ENCODE measurements around the gene MICAL2.

DNA sequence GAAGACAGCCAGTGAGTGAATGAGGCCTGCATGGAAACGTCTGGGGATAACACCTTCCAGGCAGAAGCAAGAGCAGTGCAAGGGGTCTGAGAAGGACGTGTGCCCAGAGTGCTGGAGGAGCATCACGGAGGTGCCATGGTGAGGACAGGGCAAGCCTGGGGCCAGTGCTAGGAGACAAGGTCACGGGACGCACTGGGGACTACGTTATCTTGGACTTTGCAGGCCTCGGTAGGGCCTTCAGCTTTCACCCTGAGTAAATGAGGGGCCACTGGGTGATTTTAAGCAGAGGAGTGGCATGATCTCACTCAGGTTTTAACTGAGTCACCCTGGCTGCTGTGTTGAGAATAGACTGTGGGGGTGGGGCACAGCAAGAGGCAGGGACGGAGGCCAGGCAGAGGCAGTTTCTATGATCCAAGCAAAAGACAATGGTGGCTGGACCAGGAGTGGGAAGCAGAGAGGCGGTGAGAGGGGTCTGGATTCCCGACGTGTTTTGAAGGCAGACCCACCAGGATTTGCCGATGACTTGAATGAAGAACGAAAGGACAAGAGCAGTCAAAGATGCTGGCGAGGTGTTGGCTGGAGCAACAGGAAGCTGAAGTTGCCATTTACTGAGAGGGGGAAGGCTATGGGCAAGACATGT is 164.3 kb downstream of the MICAL2 start:
- TF ChIP-seq, protein P1, sequence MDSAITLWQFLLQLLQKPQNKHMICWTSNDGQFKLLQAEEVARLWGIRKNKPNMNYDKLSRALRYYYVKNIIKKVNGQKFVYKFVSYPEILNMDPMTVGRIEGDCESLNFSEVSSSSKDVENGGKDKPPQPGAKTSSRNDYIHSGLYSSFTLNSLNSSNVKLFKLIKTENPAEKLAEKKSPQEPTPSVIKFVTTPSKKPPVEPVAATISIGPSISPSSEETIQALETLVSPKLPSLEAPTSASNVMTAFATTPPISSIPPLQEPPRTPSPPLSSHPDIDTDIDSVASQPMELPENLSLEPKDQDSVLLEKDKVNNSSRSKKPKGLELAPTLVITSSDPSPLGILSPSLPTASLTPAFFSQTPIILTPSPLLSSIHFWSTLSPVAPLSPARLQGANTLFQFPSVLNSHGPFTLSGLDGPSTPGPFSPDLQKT (CRISPR knock-in tag; IDR thresholded peaks at IDR 0.05; ENCODE audit: borderline replicate concordance), result no peak
- TF ChIP-seq IKZF4 (CRISPR knock-in tag; IDR thresholded peaks at IDR 0.05; ENCODE audit: borderline replicate concordance, low read depth, not compliant biosample characterization), result no peak
